LNCAP (cell line): ENCODE measurements around the gene OR4C16.

ENCODE experiments used
- TF ChIP-seq, protein P1 (sequence below): fragments of 450-650 bp; IDR thresholded peaks from 2 replicates; pipeline ENCODE4 v1.5.1; 2017; ENCODE audit warnings: mild to moderate bottlenecking

Gene OR4C16, protein sequence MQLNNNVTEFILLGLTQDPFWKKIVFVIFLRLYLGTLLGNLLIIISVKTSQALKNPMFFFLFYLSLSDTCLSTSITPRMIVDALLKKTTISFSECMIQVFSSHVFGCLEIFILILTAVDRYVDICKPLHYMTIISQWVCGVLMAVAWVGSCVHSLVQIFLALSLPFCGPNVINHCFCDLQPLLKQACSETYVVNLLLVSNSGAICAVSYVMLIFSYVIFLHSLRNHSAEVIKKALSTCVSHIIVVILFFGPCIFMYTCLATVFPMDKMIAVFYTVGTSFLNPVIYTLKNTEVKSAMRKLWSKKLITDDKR

DNA sequence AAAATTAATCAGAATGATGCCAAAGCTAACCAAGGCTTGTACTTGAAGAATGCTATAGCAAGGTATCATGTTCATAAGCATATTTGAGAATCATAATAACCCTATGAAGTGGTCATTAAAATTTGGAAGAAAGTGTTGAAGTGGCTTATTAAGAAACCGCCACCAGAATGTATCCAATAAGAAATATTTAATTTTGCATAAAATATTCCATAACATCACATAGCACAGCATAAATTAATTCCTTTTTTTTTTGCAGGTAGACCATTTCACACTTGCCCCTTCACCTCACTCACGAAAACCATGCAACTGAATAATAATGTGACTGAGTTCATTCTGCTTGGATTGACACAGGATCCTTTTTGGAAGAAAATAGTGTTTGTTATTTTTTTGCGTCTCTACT is at the start of gene OR4C16:
OR4C16 (plus strand) TSS at position 301 of the 400 bp plus-strand sequence; CDS start at position 301, 0 bp downstream.
- TF ChIP-seq, protein P1, sequence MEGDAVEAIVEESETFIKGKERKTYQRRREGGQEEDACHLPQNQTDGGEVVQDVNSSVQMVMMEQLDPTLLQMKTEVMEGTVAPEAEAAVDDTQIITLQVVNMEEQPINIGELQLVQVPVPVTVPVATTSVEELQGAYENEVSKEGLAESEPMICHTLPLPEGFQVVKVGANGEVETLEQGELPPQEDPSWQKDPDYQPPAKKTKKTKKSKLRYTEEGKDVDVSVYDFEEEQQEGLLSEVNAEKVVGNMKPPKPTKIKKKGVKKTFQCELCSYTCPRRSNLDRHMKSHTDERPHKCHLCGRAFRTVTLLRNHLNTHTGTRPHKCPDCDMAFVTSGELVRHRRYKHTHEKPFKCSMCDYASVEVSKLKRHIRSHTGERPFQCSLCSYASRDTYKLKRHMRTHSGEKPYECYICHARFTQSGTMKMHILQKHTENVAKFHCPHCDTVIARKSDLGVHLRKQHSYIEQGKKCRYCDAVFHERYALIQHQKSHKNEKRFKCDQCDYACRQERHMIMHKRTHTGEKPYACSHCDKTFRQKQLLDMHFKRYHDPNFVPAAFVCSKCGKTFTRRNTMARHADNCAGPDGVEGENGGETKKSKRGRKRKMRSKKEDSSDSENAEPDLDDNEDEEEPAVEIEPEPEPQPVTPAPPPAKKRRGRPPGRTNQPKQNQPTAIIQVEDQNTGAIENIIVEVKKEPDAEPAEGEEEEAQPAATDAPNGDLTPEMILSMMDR = no peak

DNA sequence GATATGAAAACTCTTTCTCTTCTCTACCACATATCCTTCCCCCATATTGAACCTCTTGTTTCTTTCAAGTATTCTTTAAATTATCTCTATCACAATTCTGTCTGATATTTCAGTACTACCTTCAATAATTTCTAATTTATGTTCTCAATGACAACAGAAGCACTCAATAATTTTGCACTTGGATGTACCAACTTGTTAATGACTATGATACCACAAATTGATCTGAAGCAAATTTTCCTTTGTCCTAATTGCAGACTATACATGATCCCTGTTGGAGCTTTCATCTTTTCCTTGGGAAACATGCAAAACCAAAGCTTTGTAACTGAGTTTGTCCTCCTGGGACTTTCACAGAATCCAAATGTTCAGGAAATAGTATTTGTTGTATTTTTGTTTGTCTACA is 17.8 kb upstream of the OR4C16 start, which contains the start of gene OR4C15:
OR4C15 (plus strand) TSS at position 301 of the 400 bp plus-strand sequence; CDS start at position 301, 0 bp downstream.
- TF ChIP-seq, protein P1 = no peak

DNA sequence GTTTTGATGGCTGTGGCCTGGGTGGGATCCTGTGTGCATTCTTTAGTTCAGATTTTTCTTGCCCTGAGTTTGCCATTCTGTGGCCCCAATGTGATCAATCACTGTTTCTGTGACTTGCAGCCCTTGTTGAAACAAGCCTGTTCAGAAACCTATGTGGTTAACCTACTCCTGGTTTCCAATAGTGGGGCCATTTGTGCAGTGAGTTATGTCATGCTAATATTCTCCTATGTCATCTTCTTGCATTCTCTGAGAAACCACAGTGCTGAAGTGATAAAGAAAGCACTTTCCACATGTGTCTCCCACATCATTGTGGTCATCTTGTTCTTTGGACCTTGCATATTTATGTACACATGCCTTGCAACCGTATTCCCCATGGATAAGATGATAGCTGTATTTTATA is 620 bp downstream of the OR4C16 start:
- TF ChIP-seq, protein P1 = no peak

DNA sequence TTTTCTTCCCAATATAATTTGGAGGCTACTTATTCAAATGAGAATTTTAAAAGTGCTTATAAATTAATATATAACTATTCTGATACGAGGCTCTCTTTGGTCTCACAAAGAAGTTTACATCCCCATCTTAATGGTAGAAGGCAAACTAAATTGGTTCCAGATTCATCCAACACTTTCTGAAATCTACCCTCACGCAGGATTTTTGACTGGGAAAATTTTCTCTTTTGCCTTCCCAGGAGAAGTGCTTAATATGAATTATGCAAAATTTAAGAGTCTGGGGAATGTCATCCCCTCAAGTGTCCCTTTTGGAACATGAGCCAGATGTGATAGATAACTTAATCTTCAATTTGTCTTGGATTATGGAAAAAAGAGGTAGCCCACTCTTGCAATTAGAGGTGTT is 35.6 kb downstream of the OR4C16 start, which contains the start of gene OR4C11:
OR4C11 (minus strand) TSS at position 101 of the 400 bp plus-strand sequence. CDS start 3,272 bp downstream, outside the sequence.
- TF ChIP-seq, protein P1 = no peak
